GM12891 (cell line): ENCODE data around the gene TES.

Source experiments
- DNase-seq: peaks from one replicate; pipeline ENCODE4 v3.0.0; 2011; ENCODE audit warnings: low spot score; ENCODE audit not compliant: insufficient read length
- FAIRE-seq: peaks from 2 replicates; lab custom pipeline; 2011; peaks lifted over from hg19 to GRCh38; lab: Jason Lieb, UNC
- PAX5 ChIP-seq: IDR thresholded peaks from 2 replicates; pipeline ENCODE4 v1.6.1; 2011; ENCODE audit warnings: low read length, moderate library complexity, mild to moderate bottlenecking; ENCODE audit not compliant: insufficient read depth, severe bottlenecking
- POLR2A ChIP-seq: IDR thresholded peaks from 2 replicates; pipeline ENCODE4 v1.6.1; 2011; ENCODE audit warnings: low read depth, low read length, control low read depth
- POLR2AphosphoS5 ChIP-seq: IDR thresholded peaks from 2 replicates; pipeline ENCODE4 v1.6.1; 2011; ENCODE audit warnings: low read depth, low read length, control low read depth
- POU2F2 ChIP-seq: IDR thresholded peaks from 2 replicates; pipeline ENCODE4 v1.6.1; 2011; ENCODE audit warnings: low read depth, mild to moderate bottlenecking, control low read depth, low read length, moderate library complexity
- SPI1 ChIP-seq: IDR thresholded peaks from 2 replicates; pipeline ENCODE4 v1.6.1; 2011; ENCODE audit warnings: low read depth, low read length, control low read depth
- TAF1 ChIP-seq: IDR thresholded peaks from 2 replicates; pipeline ENCODE4 v1.6.1; 2011; ENCODE audit warnings: low read depth, low read length, control low read depth

Gene TES

GRCh38 chr7:116228241-116228640, 17.9 kb downstream of the TES start:
- TF ChIP-seq POU2F2 (no peak), TAF1 (no peak), PAX5 (no peak), SPI1 (no peak), POLR2A (no peak)
- FAIRE-seq: no peak

GRCh38 chr7:116229366-116229765, 19.0 kb downstream of the TES start:
- TF ChIP-seq SPI1 (no peak), POLR2AphosphoS5 (no peak), PAX5 (no peak), POLR2A (no peak), POU2F2 (no peak), TAF1 (no peak)
- FAIRE-seq: no peak

More at GRCh38 chr7:116228241-116228640, 17.9 kb downstream of the TES start:
- DNase-seq: no peak

GRCh38 chr7:116230191-116231005, 20.1 kb downstream of the TES start:
- no peak for DNase-seq
- no peak for FAIRE-seq
- TF ChIP-seq POLR2A (no peak), POLR2AphosphoS5 (no peak), TAF1 (no peak), SPI1 (no peak), POU2F2 (no peak), PAX5 (no peak)

More at GRCh38 chr7:116229366-116229765, 19.0 kb downstream of the TES start:
- DNase-seq: no peak

GRCh38 chr7:116231543-116231942, 21.2 kb downstream of the TES start:
- no peak for TF ChIP-seq POU2F2
- TF ChIP-seq POLR2A: no peak
- no peak for TF ChIP-seq PAX5
- FAIRE-seq: no peak
- DNase-seq: no peak

GRCh38 chr7:116231949-116232348, 21.6 kb downstream of the TES start:
- TF ChIP-seq POU2F2: no peak
- no peak for TF ChIP-seq POLR2A
- TF ChIP-seq SPI1: no peak
- DNase-seq: no peak
- FAIRE-seq: no peak

GRCh38 chr7:116232350-116232749, 22.0 kb downstream of the TES start:
- TF ChIP-seq POLR2A: no peak
- TF ChIP-seq TAF1: no peak
- TF ChIP-seq PAX5: no peak
- no peak for TF ChIP-seq SPI1
- TF ChIP-seq POU2F2: no peak
- TF ChIP-seq POLR2AphosphoS5: no peak
- FAIRE-seq (no peak), DNase-seq (no peak)

- no peak for DNase-seq
- FAIRE-seq: no peak
- no peak for TF ChIP-seq POLR2A
- no peak for TF ChIP-seq SPI1
- no peak for TF ChIP-seq POLR2AphosphoS5
- TF ChIP-seq TAF1: no peak
- no peak for TF ChIP-seq POU2F2
- no peak for TF ChIP-seq PAX5
These were observed 22.6 kb downstream of the TES start for GRCh38 chr7:116232920-116233319.

GRCh38 chr7:116234517-116235200, 24.3 kb downstream of the TES start:
- TF ChIP-seq POLR2AphosphoS5: no peak
- DNase-seq (no peak), FAIRE-seq (no peak)

GRCh38 chr7:116235380-116235779, 25.0 kb downstream of the TES start:
- DNase-seq (no peak), FAIRE-seq (no peak)
- TF ChIP-seq PAX5: no peak
- no peak for TF ChIP-seq POLR2A
- no peak for TF ChIP-seq POU2F2
- TF ChIP-seq SPI1: no peak
- no peak for TF ChIP-seq POLR2AphosphoS5
- no peak for TF ChIP-seq TAF1

- DNase-seq (no peak), FAIRE-seq (no peak)
- TF ChIP-seq PAX5: no peak
- TF ChIP-seq POLR2AphosphoS5: no peak
- TF ChIP-seq TAF1: no peak
- TF ChIP-seq SPI1: no peak
- TF ChIP-seq POLR2A: no peak
- no peak for TF ChIP-seq POU2F2
These were observed 25.8 kb downstream of the TES start for GRCh38 chr7:116236020-116236630.
